HG03439 (cell line): ENCODE measurements around the gene EMX1.

Experiments used
- ATAC-seq: cut with Tn5 transposase; IDR thresholded peaks from one replicate; pipeline ENCODE4 v1.9.1; 2021; ENCODE audit warnings: mild to moderate bottlenecking, moderate library complexity; ENCODE audit not compliant: unreplicated experiment

The EMX1 gene

DNA sequence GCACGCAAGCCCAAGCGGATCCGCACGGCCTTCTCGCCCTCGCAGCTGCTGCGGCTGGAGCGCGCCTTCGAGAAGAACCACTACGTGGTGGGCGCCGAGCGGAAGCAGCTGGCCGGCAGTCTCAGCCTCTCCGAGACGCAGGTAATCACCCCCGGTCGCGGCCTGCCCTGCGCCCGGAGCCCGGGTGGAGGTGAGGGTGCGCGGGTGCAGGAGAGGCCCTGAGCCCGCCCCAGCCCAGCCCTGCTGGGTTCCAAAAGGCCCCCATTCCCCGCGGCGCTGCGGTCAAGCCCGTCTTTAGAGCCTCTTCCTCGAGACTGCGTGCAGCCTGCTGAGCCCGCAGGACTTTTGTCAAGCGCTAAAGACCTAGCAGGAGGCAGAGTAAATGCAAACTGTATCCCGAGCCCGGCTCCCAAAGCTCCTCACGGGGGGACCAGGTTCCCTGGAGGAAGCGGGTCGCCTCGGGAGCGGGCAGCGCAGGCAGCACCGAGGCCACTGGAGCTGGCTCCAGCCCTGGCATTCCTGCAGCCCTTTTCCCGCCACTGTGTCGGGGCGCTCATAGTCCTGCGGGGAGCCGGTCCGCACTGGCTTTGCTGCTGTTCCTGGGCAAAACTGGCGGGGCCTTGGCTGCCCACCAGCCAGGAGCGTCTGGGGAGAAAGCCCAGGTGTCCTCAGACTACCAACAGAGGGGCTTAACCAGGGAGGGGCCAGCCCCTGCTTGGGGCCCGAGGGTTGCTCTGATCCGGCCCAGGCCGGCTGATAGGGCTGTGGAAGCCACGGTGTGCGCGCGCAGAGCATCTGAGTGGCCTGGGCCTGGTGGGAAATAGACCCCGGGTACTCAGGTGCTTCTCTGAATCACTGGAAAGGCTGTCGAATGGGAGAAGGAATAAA, 7.3 kb downstream of the EMX1 start:
- no peak for ATAC-seq

DNA sequence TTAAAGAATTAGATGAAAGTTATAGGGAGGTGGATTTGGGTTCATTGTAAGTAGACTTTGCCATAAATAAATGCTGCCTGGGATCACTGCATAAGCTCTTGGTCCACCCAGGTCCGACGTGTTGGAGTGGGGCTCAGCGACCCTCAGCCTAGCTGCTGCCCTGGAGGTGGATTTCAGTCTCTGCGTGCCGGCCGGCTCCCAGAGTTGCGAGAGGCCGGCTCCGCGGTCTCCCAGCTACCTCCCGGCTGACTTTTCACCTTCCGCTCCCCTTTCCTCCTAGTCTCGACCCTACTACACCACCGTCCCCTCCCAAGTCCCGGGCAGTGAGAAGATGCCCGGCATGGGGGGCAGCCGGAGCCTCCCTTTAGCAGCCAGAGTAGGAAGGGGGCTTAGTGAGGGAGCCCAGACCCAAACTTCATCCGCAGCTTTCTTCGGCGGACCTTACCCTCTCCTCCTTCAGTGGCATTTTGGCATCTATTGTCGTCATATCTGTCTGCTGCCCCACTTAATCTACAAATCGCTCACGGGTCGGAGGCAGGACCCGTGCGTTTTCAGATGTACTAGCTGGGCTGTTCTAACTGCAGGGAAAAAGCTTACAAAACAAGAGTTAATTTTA, 8.1 kb downstream of the EMX1 start:
- ATAC-seq = no peak

DNA sequence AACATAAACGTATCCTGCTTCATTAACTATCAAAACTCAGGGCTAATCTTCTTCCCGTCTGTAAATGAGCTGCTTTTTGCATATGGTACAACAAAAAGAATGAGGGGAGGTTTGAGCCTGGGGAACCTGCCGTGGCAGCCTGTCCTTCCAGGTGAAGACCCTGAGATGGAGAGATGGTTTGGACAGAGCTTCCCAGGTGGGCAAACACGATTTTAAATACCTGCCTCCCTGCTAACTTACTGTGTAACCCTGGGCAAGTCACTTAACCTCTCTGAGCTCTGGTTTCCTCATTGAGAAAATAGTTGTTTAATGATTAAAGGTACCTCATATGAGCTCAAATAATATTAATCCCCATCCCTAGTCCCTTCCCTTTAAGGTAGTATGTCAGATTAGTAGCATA, 9.0 kb downstream of the EMX1 start:
- no peak for ATAC-seq

DNA sequence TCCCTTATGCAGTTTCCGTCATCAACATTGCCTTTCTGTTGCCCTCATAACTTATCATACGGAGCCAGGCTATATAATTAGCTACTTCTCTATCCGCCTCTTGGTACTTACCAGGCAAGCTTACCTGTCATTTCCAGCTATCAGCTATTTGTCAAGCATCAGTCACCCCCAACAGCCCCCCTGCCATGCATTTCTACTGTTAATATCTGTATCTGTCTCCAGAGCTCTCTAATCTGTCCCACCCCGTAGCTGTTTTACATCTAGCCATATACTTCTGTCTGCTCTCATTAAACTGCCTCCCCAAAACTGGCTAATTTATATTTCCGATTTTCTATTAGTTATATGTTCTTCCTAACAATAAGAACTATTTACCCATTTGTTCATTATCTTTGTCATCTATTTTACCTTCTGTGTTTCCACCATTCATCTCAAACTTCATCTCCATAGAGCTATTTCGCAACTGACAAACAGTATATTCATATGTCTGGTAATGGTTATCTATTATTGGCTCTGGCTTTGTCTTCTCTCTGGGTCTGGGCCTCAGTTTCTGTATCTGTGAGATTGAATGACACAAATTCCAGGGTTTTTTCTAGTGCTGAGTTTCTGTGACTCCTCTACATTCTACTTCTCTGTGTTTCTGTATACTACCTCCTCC, 9.6 kb downstream of the EMX1 start:
- ATAC-seq = no peak

DNA sequence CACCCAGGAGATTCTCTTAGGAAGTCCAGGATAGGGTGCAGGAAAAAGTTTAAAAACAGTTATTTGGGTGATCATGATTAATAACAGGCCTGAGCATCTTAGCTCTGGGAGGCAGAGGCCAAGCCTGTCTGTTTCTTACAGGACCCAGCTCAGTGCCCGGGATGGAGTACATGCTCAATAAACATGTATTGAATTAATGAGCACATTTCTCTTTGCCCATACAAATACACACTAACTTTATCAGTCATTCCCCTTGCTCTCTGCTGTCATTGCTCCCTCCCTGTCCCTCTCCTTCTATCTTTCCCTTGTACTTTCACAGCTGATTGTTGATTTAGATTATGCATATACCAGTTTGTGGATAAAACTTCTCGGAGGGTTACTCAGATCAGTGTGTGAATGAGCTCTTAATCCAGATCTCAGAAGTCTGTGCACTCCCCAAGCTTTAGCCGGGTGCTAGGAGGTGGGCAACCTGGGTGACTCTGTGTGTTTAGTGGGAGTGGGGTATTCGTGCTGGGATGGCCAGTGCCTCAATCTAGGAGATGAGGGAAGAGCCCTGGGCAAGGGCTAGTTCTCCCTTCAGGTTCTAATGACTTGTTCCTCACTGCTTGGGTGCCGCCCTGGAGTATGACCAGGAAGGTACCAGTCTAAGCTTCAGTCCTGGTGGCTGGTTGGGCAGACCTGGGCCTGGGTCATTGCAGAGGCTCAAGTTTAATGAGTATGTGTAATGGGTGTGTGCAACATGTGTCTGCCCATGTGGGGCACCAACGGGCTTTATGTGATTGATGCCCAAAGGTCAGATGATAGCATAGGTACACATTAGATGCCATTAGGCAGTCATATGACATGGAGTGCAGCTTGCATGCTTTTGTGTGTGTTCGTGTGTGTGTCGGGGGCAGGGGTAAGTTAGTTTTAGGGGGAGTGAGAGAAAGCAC, 10.6 kb downstream of the EMX1 start:
- ATAC-seq = no peak

DNA sequence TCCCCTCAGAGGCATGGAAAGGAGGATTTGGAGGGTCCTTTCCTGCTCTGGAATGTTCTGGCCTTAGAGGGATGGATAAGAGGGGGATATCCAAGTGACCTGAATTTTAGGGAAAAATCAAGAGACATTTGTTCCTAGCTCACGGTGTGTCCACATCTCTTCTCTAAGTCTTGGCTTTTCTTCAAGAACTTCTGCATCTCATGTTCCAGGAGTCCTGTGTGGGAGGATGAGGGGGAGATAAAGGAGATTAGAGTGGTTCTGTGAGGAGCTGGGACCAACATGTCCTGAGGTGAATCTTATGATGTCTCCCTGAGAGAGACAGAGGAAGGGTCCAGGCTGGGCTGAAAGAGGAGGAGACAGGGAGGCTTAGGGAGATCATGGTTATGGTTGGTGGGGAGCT, 11.7 kb downstream of the EMX1 start:
- ATAC-seq = no peak

DNA sequence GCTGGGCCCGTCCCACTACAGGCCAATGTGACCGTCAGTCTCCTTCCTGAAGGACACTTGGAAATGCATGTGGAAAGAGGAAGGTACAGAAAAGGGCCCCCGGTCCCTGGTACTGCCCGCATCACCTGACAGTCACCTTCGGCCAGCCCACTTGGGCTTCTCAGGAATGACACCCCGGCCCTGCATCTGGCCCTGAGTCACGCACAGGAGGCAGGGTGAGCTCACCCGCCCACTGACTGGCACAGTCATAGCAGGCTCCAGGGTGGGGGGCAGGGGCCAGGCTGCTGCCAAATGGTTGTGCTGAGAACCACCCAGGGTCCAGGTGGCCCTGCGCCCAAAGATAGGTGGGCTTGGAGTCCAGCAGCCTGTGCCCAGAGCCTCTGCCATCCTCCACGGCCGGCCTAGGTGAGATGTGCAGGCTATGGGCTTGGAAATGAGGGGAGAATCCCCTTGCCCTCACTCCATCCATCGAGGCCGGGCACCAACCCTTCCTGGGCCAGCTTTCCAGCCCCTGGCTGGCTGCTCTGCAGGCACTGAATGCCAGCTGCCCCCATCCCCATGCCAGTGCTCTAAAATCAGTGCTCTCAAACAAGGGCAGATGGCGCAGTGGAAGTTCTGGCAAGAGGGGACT, 14.1 kb downstream of the EMX1 start:
- no peak for ATAC-seq

DNA sequence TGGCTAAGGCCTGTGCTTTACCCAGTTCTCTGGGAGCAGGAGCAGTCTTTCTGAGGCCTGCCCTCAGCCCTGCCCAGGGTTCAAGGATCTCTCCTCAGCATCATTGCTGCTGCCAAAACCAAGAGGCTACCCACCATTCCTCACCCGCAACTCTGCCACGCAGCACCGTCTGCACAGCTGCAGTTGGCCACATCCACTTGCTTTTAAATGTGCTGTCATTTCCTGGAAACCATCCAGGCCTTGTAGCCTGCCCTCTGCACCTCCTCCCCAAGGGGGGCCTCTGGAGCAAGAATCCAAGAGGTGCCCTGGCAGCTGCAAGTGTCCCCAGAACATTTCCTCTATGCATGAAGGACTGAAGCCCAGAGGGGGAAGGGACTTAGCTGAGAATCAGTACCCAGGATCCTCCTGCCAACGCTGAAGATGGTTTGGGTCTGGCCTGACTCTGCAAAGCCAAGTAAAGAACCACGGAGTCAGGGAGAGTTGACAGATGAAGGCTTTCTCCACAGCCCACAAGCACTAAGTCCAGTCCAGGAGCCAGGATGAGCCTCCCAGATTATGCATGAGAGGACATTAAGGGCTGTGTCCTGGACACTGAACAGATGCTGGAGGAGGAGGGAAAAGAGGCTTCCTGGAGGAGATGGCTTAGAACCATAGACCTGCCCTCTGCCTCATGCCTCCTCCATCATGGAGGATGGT, 14.9 kb downstream of the EMX1 start:
- ATAC-seq = no peak

DNA sequence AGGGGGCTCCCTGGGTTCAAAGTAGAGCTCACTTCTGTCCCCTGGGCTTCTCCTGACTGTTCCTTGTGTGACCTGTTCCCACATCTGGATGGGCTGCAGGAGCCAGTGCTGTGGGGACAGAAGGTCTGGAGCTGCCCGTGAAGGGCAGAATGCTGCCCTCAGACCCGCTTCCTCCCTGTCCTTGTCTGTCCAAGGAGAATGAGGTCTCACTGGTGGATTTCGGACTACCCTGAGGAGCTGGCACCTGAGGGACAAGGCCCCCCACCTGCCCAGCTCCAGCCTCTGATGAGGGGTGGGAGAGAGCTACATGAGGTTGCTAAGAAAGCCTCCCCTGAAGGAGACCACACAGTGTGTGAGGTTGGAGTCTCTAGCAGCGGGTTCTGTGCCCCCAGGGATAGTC, 15.5 kb downstream of the EMX1 start:
- no peak for ATAC-seq

DNA sequence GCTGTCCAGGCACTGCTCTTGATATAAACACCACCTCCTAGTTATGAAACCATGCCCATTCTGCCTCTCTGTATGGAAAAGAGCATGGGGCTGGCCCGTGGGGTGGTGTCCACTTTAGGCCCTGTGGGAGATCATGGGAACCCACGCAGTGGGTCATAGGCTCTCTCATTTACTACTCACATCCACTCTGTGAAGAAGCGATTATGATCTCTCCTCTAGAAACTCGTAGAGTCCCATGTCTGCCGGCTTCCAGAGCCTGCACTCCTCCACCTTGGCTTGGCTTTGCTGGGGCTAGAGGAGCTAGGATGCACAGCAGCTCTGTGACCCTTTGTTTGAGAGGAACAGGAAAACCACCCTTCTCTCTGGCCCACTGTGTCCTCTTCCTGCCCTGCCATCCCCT, 15.9 kb downstream of the EMX1 start:
- ATAC-seq = no peak

DNA sequence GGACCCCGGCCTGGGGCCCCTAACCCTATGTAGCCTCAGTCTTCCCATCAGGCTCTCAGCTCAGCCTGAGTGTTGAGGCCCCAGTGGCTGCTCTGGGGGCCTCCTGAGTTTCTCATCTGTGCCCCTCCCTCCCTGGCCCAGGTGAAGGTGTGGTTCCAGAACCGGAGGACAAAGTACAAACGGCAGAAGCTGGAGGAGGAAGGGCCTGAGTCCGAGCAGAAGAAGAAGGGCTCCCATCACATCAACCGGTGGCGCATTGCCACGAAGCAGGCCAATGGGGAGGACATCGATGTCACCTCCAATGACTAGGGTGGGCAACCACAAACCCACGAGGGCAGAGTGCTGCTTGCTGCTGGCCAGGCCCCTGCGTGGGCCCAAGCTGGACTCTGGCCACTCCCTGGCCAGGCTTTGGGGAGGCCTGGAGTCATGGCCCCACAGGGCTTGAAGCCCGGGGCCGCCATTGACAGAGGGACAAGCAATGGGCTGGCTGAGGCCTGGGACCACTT, 16.4 kb downstream of the EMX1 start:
- ATAC-seq = no peak

DNA sequence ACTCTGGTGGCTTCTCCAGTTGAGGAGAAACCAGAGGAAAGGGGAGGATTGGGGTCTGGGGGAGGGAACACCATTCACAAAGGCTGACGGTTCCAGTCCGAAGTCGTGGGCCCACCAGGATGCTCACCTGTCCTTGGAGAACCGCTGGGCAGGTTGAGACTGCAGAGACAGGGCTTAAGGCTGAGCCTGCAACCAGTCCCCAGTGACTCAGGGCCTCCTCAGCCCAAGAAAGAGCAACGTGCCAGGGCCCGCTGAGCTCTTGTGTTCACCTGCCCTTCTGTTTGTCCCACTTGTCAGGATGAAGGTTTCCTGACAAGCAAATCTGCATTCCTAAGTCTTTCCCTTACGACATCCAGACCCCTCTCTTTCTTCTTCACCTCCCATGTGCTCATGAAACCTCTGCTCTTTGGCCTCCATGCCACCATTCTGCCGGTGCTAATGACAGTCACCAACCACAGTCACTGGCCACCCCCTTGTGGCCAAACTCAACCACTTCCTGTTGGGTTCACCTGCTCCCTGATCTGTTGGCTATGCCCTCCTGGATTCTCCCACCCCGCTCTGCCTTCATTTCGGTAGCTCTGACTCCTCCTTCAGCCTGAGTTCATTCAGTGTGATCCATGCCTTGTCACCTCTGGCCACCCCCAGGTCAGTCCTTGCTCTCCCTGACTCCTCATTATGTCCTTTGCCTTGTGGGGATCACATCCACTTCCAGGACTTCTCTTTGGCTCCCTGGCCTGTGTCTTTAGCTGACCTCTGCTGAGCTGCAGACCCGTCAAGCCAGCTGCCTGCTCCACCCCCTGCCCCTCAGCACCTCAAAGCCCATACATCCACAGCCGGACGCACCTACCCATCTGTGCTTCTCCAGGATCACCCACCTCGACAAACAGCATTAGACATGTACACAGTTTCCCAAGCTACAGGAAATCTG, 17.6 kb downstream of the EMX1 start:
- no peak for ATAC-seq

DNA sequence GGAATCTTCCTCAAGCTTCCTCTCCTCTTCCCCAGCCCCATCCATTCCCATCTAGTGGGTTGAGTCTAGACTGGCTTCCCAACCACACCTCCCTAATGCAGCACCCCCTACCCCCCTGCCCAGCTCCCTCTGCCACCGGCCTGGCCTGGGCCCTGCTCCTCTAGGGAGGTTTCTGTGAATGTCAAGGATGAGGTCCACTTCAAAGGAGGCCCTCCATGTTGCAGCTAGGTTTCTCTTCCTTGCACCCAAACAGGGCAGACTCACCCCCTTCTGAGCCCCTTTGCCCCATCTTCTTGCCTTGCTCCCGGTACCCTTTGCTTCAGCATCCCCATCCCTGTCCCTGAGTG, 18.3 kb downstream of the EMX1 start:
- no peak for ATAC-seq

DNA sequence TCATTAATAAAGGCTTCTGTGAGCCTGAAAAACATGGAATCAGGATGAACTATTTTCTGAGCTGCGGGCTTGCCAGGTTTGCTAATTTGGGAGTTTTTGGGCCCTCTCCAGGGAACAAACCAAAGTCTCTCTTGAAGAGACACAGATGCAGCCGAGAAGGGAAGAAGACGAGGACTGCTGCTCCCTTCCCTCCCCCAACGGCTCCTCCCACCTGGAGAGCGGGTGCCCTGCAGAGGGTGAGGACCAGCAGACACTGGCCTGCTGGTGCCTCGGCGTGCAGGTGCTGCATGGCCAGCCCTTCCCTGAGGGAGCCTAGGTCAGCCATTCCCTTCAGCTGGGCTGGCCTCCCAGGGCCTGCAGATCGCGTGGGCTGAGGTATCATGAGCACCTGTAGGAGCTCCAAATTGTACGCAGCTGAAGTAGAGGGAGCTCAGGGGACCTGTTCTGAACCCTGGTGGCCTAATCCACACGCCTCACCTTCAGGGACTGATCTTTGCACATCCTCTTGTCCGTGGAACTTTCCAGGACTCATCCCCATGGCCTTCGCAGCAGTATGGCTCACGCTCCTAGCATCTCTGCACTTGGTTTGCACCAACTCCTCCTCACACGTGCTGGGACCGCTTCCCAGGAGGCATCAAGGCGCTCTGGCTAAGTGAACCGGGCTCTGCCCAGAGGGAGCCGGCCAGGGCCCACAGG, 19.5 kb downstream of the EMX1 start:
- no peak for ATAC-seq

DNA sequence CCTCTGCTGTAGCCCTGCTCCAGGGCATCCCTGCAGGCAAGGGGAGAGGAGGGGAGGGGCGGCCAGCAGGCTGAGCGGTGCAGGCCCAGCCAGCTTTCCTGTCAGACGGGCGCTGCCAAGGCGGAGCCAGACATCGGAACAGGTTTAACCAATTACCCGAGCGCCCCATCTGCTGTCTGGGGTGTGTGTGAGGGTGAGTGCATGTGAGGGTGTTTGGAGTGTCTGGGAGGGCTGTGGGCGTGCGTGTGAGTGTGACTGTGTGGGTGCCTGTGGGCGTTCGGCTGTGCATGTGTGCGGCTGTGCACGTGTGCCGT, 20.0 kb downstream of the EMX1 start:
- ATAC-seq = no peak

DNA sequence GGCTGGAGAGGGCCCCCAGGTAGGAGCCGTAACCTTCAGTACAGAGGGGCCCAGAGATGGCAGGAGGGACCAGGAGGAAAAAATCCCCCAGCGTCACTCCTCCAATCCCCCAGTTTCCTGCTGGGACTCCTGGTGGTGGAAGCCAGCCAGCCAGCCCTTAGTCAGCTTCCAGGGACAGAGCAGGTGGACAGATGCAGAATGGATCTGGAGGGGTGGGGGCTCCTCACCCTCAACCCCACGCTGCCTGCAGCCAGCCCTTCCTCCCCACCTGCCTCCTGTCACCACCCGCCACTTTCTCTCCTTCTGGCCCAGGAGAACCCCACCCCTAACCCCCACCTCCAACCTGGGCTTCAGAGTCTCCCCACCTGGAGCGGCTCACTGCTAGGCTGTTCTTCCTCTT, 21.1 kb downstream of the EMX1 start:
- no peak for ATAC-seq

DNA sequence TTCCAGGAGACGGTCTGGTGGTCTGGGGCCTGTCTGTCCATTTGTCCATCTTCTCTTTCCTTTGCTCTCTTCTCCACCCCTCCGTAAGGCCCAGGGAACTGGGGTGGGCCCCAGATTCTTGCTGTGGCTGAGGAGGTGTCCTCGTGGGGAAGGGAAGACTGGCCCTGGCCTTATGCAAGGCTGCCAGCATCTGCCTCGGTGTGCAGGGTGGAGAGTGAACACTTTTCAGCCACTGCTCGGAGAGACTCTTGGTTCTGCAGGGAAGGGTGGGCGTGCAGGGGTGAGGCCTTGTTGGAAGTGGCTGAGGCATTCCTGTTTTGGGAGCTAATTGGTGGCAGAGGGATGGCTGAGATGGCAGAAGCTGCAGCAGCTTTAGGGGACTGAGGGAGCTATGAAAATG, 23.0 kb downstream of the EMX1 start:
- no peak for ATAC-seq

DNA sequence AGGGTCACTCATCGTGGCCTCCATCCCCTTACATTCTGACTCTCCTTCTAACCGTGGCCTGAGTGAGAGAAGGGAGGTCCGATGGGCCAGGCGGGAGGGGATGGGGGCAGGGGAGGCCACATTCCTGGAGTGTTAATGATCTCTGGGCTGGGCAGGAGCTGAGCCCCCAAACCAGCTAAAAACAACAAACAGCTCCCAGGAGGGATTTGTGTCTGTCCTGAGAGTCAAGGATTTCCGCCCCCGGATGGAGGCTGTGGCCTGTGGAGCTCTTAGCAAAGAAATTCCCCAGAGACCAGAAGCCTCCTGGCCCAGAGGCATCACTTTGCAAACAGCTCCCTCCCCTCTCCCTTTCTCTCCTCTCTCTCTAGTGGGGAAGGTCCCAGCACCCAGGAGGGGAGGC, 23.5 kb downstream of the EMX1 start:
- ATAC-seq = no peak
